Measurements from ENCODE around the gene SLC6A9.

Gene SLC6A9

DNA sequence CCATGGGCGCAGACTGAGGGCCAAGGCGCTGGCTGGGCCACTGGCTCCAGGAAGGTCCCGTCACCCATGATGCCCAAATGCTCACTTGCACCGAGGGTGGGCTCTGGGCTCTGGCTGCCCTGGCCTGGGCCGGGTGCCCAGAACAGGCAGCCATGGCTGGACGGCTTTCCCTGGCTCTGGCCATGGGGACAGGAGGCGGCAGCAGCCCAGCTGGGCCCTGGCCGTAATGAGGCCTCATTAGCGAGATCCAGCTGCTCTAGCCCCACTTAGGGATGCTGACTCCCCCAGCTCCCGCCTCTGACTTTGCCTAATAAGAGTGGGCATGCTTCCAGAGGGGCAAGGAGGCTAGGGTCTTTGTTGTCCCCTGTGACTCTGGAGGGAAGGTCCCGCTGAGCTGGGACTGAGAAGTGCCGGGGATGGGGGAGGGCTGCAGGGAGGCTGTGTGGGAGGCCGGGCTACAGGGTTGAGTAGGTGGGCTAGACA is 11.8 kb downstream of the SLC6A9 start:
- no peak overlapping the region for H3K18ac ChIP-seq (ENCODE audit: low read length)
- no peaks in the 10 kb centered on the region for H3K79me2 ChIP-seq (ENCODE audit: control insufficient read depth, insufficient read depth, low read length)
- no peaks in the 10 kb centered on the region for H3K79me1 ChIP-seq (ENCODE audit: low read length)
- H3K4me3 ChIP-seq (ENCODE audit: low read length), result no peak overlapping the region
- no peak overlapping the region for H3K56ac ChIP-seq (ENCODE audit: low read length)
- no peak overlapping the region for H4K8ac ChIP-seq (ENCODE audit: low read depth, low read length)
- H3K9ac ChIP-seq (ENCODE audit: low read length), result no peak overlapping the region
- H2BK120ac ChIP-seq (ENCODE audit: low read depth, low read length), result no peak overlapping the region
- H3K4me2 ChIP-seq (ENCODE audit: low read length), result no peak overlapping the region
- H3K36me3 ChIP-seq (ENCODE audit: control insufficient read depth, insufficient read depth, low read length), result no peaks in the 10 kb centered on the region
- no peak overlapping the region for H2BK5ac ChIP-seq (ENCODE audit: low read length)
- no peaks in the 10 kb centered on the region for H3K27me3 ChIP-seq (ENCODE audit: insufficient read depth, low read length, poor library complexity)
- WGBS (ENCODE audit: extremely low coverage, insufficient coverage, low lambda C conversion rate), result no CpG with 5 or more reads among the region's 13 CpGs
- H2AK5ac ChIP-seq (ENCODE audit: low read length), result no peak overlapping the region
- no peak overlapping the region for H3K27ac ChIP-seq (ENCODE audit: low read depth, low read length)
- no peak overlapping the region for H3K4ac ChIP-seq (ENCODE audit: low read depth, low read length)
- H4K5ac ChIP-seq (ENCODE audit: low read length), result no peak overlapping the region
- DNase-seq, result no peak
- no peak overlapping the region for H3K23ac ChIP-seq (ENCODE audit: low read length)
- H2BK15ac ChIP-seq (replicated peaks; ENCODE audit: low read depth), result no peak overlapping the region
- H3K4me1 ChIP-seq (ENCODE audit: control insufficient read depth, low read depth, low read length), result no peaks in the 10 kb centered on the region

DNA sequence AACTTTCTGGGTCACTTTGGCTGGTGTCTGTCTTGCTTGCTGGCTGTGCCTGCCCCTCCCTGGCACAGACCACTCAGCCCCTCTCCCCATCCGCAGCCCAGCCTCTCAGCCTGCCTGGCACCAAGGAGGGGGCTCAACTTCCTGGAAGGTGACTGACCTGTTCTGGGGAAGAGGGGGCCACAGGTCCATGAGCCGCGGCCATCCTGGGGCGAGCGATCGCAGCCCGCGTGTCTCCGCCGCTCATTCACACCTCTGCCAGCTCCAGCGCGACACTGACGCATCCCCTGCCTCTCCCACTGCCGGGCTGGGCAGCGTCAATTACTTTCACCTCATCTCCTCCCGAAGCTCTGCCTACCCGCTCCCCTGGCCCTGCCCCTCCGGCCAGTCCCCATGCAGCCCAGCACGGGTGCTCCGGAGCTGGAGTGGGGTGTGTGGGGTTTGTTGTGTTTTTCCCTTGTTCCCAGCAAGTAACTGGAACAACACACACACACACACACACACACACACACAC is 14.3 kb downstream of the SLC6A9 start:
- no CpG with 5 or more reads among the region's 20 CpGs for WGBS (ENCODE audit: extremely low coverage, insufficient coverage, low lambda C conversion rate)
- no peaks in the 10 kb centered on the region for H3K79me1 ChIP-seq (ENCODE audit: low read length)
- DNase-seq, result no peak

DNA sequence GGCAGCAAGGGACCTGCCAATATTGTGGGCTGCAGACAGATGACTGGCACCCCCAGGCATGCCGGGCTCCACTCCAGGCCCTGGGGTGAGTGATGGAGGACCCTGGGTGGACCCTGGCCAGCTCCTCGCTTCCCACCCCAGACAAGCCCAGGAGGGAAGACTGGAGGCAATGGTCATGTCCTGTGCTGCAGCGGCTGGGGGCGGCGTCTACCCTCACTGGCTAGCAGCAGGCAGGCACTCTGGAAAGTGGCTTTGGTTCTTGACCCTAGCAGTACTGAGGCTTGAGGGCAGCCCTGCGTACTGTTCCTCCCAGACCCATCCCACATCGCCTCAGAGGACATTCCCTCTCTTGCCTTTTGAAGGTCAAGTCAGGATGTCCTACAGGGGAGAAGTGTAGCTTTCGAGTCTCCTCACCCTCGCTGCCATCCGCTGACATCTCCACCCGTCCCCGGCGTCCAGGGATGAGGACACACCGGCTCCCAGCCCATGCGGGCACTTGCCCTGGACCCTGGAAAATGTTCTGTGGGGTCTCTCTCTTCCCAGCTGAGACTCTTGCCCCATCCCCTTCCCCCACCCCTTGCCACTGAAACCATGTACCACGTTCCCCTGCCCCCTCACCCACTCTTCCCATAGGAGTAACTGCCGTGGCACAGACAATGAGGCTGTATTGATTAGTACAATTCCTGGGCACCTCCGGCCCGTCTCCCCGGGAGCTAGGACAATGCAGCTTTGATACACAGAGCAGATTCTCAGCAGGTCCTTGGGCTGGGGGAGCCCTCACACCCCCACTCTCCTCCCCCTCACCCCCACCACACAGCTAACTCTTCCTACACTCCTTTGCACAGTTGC is 15.0 kb downstream of the SLC6A9 start:
- no peak overlapping the region for H3K27ac ChIP-seq (ENCODE audit: low read depth, low read length)
- no peak overlapping the region for H3K4me2 ChIP-seq (ENCODE audit: low read length)
- H3K4ac ChIP-seq (ENCODE audit: low read depth, low read length), result no peak overlapping the region
- H4K8ac ChIP-seq (ENCODE audit: low read depth, low read length), result no peak overlapping the region
- no peaks in the 10 kb centered on the region for H3K27me3 ChIP-seq (ENCODE audit: insufficient read depth, low read length, poor library complexity)
- no peak overlapping the region for H3K18ac ChIP-seq (ENCODE audit: low read length)
- H3K9ac ChIP-seq (ENCODE audit: low read length), result no peak overlapping the region
- H2BK120ac ChIP-seq (ENCODE audit: low read depth, low read length), result no peak overlapping the region
- no peaks in the 10 kb centered on the region for H3K4me1 ChIP-seq (ENCODE audit: control insufficient read depth, low read depth, low read length)
- H3K36me3 ChIP-seq (ENCODE audit: control insufficient read depth, insufficient read depth, low read length), result no peaks in the 10 kb centered on the region
- no peak for DNase-seq
- no peak overlapping the region for H2AK5ac ChIP-seq (ENCODE audit: low read length)
- H2BK5ac ChIP-seq (ENCODE audit: low read length), result no peak overlapping the region
- no peak overlapping the region for H3K56ac ChIP-seq (ENCODE audit: low read length)
- H4K5ac ChIP-seq (ENCODE audit: low read length), result no peak overlapping the region
- no CpG with 5 or more reads among the region's 20 CpGs for WGBS (ENCODE audit: extremely low coverage, insufficient coverage, low lambda C conversion rate)
- no peak overlapping the region for H3K23ac ChIP-seq (ENCODE audit: low read length)
- H3K79me2 ChIP-seq (ENCODE audit: control insufficient read depth, insufficient read depth, low read length), result no peaks in the 10 kb centered on the region
- H2BK15ac ChIP-seq (replicated peaks; ENCODE audit: low read depth), result no peak overlapping the region
- no peaks in the 10 kb centered on the region for H3K79me1 ChIP-seq (ENCODE audit: low read length)
- H3K4me3 ChIP-seq (ENCODE audit: low read length), result no peak overlapping the region

More for the DNA sequence above, 14.3 kb downstream of the SLC6A9 start:
- no peak overlapping the region for H3K18ac ChIP-seq (ENCODE audit: low read length)
- no peak overlapping the region for H3K9ac ChIP-seq (ENCODE audit: low read length)
- H3K27me3 ChIP-seq (ENCODE audit: insufficient read depth, low read length, poor library complexity), result no peaks in the 10 kb centered on the region
- no peak overlapping the region for H3K27ac ChIP-seq (ENCODE audit: low read depth, low read length)
- no peak overlapping the region for H3K23ac ChIP-seq (ENCODE audit: low read length)
- no peak overlapping the region for H3K56ac ChIP-seq (ENCODE audit: low read length)
- H4K5ac ChIP-seq (ENCODE audit: low read length), result no peak overlapping the region
- no peak overlapping the region for H4K8ac ChIP-seq (ENCODE audit: low read depth, low read length)
- no peaks in the 10 kb centered on the region for H3K4me1 ChIP-seq (ENCODE audit: control insufficient read depth, low read depth, low read length)
- H2BK15ac ChIP-seq (replicated peaks; ENCODE audit: low read depth), result no peak overlapping the region
- no peak overlapping the region for H3K4me3 ChIP-seq (ENCODE audit: low read length)
- no peak overlapping the region for H2BK5ac ChIP-seq (ENCODE audit: low read length)
- H3K79me2 ChIP-seq (ENCODE audit: control insufficient read depth, insufficient read depth, low read length), result no peaks in the 10 kb centered on the region
- no peak overlapping the region for H2AK5ac ChIP-seq (ENCODE audit: low read length)
- no peak overlapping the region for H3K4me2 ChIP-seq (ENCODE audit: low read length)
- H3K4ac ChIP-seq (ENCODE audit: low read depth, low read length), result no peak overlapping the region
- H2BK120ac ChIP-seq (ENCODE audit: low read depth, low read length), result no peak overlapping the region
- no peaks in the 10 kb centered on the region for H3K36me3 ChIP-seq (ENCODE audit: control insufficient read depth, insufficient read depth, low read length)

DNA sequence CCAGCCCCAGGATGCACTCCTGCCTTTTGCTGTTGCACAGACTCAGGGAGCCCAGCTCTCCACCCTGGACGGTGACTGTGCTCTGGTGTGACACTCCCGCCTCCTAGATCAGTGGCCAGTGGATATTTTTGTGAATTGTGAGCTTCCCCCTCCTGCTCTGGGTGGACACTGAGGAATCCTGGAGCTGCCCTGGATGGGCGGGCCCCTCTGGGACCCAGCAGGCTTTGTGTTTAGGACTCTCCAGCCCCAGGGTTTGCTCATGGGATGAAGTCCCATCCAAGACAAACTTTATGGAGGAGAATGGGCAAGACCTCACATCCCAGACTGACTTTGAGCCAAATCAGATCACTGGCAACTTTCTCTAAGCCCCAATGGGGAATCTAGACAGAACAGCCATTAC is 16.1 kb downstream of the SLC6A9 start:
- no peaks in the 10 kb centered on the region for H3K4me1 ChIP-seq (ENCODE audit: control insufficient read depth, low read depth, low read length)
- no peak overlapping the region for H2BK120ac ChIP-seq (ENCODE audit: low read depth, low read length)
- no peaks in the 10 kb centered on the region for H3K27me3 ChIP-seq (ENCODE audit: insufficient read depth, low read length, poor library complexity)
- no peak overlapping the region for H2BK5ac ChIP-seq (ENCODE audit: low read length)
- no peak overlapping the region for H3K4ac ChIP-seq (ENCODE audit: low read depth, low read length)
- no peaks in the 10 kb centered on the region for H3K79me2 ChIP-seq (ENCODE audit: control insufficient read depth, insufficient read depth, low read length)
- no peak for DNase-seq
- H3K79me1 ChIP-seq (ENCODE audit: low read length), result no peaks in the 10 kb centered on the region
- H3K4me3 ChIP-seq (ENCODE audit: low read length), result no peak overlapping the region
- H3K56ac ChIP-seq (ENCODE audit: low read length), result no peak overlapping the region
- H3K4me2 ChIP-seq (ENCODE audit: low read length), result no peak overlapping the region
- H3K27ac ChIP-seq (ENCODE audit: low read depth, low read length), result no peak overlapping the region
- H2AK5ac ChIP-seq (ENCODE audit: low read length), result no peak overlapping the region
- H3K9ac ChIP-seq (ENCODE audit: low read length), result no peak overlapping the region
- no peak overlapping the region for H3K18ac ChIP-seq (ENCODE audit: low read length)
- H3K23ac ChIP-seq (ENCODE audit: low read length), result no peak overlapping the region
- H4K5ac ChIP-seq (ENCODE audit: low read length), result no peak overlapping the region
- H2BK15ac ChIP-seq (replicated peaks; ENCODE audit: low read depth), result no peak overlapping the region
- WGBS (ENCODE audit: extremely low coverage, insufficient coverage, low lambda C conversion rate), result no CpG with 5 or more reads among the region's 3 CpGs
- H4K8ac ChIP-seq (ENCODE audit: low read depth, low read length), result no peak overlapping the region
- no peaks in the 10 kb centered on the region for H3K36me3 ChIP-seq (ENCODE audit: control insufficient read depth, insufficient read depth, low read length)

DNA sequence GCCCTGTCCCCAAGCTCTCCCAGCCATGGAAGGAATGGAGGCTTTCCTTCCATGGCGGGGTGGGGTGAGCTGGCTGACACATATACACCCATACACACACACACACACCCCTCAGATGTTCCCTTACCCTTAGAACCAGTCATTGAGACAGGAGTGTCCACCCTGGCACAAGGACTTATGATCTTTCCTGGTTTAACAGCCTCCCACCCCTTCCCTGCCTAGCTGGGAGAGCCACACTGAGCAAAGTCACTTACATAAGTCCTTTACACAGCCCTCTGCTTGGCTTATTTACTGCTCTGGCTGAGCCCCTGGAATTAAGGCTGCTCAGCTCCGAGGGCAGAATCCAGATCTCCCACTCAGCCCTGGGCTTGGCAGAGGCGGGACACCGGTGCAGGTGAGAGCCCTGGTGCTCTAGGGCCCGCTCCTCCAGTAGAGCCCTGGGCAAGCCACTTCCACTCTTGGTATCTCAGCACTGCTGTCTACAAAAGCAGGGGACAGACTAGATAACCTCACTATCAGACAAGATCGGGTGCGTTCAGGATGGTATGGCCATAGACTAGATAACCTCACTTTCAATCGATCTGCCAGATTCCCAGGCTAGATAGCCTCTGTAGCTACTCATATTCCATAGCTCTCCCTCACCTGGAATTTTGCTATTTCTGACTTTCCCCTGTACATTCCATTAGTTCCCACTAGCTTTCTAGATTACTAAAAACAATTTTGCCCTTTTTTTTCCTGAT is 16.7 kb downstream of the SLC6A9 start:
- Histone ChIP-seq H3K18ac (ENCODE audit: low read length) (no peak overlapping the region), H3K79me1 (ENCODE audit: low read length) (no peaks in the 10 kb centered on the region), H3K4me3 (ENCODE audit: low read length) (no peak overlapping the region), H3K4me2 (ENCODE audit: low read length) (no peak overlapping the region), H2BK5ac (ENCODE audit: low read length) (no peak overlapping the region), H3K9ac (ENCODE audit: low read length) (no peak overlapping the region), H3K27ac (ENCODE audit: low read depth, low read length) (no peak overlapping the region), H3K27me3 (ENCODE audit: insufficient read depth, low read length, poor library complexity) (no peaks in the 10 kb centered on the region), H2BK15ac (replicated peaks; ENCODE audit: low read depth) (no peak overlapping the region), H3K79me2 (ENCODE audit: control insufficient read depth, insufficient read depth, low read length) (no peaks in the 10 kb centered on the region), H3K23ac (ENCODE audit: low read length) (no peak overlapping the region), H3K4me1 (ENCODE audit: control insufficient read depth, low read depth, low read length) (no peaks in the 10 kb centered on the region), H3K36me3 (ENCODE audit: control insufficient read depth, insufficient read depth, low read length) (no peaks in the 10 kb centered on the region), H4K8ac (ENCODE audit: low read depth, low read length) (no peak overlapping the region), H3K4ac (ENCODE audit: low read depth, low read length) (no peak overlapping the region), H2AK5ac (ENCODE audit: low read length) (no peak overlapping the region), H3K56ac (ENCODE audit: low read length) (no peak overlapping the region), H4K5ac (ENCODE audit: low read length) (no peak overlapping the region), H2BK120ac (ENCODE audit: low read depth, low read length) (no peak overlapping the region)
- WGBS (ENCODE audit: extremely low coverage, insufficient coverage, low lambda C conversion rate), result no CpG with 5 or more reads among the region's 8 CpGs
- DNase-seq, result no peak
